Raji (cell line): ENCODE measurements around the gene DPEP3.
A peak's percentile ranks its signal among the peaks of the same experiment; 100 is the strongest.

Experiments
- POLR2A ChIP-seq: IDR thresholded peaks from 2 replicates; pipeline ENCODE4 v1.6.1; 2011; ENCODE audit warnings: low read depth, low read length, control low read depth; ENCODE audit not compliant: insufficient read depth

Gene DPEP3

DNA sequence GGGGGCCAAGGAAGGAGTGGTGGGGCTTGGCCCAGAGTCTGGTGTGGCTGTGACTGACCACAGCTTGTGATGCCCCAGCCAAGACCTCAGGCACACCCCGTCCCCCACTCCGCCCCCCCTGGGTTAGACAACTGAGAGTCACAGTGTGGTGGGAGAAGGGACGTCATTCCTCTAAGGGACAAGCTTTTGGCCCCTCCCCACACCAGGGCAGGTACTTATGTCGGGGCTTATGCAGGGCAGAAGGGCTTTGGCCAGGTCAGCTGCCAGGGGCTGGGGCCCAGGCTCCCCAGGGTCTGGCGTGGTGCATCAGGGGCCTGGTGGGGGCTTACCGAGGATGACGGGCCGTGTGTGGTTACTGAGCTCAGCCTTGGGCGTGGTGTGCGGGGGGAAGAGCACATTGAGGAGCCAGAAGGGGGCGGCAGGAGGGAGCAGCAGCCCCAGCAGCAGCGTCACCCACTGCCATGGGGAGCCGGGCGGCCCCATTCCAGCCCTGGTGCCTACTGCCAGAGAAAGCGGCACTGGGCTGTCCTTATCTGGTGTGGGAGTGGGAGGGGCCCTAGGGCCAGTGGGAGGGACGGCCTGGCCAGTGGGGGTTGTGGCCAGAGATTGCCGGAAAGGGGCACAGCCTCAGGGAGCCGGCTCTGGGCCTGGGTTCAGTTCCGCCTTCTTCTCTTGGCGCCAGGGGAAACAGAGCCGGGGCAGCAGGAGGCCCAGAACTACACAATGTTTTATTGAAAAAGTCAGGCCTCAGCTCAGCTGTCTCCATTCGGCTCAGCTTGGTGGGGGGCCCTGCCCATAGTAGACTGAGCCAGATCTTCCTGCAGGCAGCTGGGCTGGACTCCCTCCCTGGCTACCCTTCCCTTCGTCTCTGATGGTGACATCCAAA lies 36.4 kb downstream of the DPEP3 start, which contains the start of gene LCAT:
Gene LCAT (minus strand): TSS at position 502 of the 886 bp plus-strand sequence. CDS start 19 bp downstream, at position 483.
- TF ChIP-seq POLR2A, result no peak

DNA sequence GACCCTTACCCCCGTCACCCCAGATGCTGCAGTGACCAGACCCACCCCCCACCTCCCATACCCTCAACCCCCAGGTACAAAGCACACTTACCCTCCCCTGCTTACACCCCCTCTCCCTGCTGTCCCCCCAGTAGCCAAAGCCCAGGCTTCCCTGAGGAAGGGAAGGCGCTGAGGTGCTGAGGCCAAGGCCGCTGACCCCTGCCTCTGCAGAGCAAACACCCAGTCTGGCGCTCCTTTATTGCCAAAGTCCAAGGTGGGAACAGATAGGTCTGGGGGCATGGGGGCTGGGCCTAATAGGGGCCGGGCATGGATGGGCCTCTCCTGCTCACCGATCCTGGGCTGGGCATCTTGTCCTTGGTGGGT lies 37.1 kb downstream of the DPEP3 start:
- no peak for TF ChIP-seq POLR2A

DNA sequence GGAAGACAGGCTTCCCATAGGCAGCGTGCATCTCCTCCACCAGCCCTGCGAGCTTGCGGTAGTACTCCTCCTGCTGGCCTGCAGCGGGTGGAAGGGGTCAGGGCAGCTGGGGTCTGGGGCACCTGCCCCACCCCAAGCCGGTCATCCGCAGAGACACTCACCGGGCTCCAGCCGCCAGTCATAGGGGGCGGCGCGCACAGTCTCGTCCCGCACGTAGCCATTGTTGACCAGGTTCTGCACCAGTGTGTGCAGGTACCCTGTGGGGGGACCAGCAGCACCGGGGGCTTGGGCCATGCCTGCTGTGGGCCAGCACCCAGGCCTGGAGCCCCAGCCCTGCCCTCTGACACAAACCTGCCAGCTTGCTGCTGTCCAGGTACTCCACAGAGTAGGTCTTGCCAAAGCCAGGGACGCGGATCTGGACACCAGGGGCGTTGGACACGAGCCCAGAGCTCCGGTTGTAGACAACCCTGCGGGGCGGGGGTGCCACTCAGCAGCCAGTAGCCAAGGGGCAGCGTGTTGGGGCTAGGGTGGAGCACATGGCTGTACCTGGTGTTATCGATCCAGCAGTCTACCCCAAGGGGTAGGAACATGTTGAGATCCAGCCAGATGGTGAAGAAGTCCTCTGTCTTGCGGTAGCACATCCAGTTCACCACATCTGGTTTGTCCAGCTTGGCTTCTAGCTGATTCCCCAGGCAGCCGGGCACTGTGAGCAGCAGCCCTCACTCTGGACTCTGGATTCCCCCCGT lies 37.6 kb downstream of the DPEP3 start:
- no peak; the same call in none of the 2 replicates for TF ChIP-seq POLR2A

DNA sequence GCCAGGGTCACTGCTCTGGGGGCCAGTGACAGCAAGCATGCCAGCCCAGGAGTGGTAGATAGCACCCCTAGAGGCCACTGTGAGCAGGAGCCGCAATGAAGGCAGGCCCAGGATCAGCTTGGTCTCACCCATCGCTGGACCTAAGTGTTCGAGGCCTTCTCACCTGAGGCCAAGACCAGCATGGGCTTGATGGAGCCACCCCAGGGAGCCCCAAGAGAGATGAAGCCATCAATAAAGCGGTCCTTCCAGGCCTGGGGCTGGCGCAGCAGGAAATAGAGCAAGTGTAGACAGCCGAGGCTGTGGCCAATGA lies 38.1 kb downstream of the DPEP3 start:
- no peak; the same call in none of the 2 replicates for TF ChIP-seq POLR2A

DNA sequence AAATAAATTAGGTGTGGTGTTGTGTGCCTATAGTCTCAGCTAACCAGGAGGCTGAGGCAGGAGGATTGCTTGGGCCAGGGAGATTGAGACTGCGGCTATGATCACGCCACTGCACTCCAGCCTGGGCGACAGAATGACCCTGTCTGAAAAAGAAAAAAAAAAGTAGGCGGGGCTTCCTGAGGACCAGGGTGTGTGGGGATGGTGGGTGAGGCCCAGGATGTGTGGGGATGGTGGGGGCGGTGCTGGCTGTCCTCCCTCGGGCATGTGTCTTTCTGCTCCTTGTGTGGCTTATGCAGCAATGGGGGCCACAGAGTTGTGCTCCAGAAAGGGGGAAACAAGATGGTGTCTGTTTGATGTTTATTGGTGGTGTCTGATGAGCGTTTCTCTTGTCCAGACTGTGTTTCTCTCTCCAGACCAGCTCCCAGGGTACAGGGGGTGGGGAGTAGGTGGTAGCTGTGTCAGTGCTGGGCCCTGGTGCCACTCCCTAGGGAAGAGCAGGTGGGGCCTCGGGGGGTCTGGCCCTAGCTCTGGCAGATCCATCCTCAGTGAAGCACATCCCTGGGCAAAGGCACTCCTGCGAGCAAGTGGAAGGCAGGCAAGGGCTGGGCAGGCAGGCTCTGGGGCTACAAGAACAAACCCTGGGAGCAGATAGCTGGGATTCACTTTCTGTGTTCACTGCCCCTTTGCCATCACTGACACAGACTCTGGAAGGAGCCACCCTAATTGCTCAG lies 38.7 kb downstream of the DPEP3 start:
- TF ChIP-seq POLR2A, result peak; percentile 2; the same call in 1 of the 2 replicates

DNA sequence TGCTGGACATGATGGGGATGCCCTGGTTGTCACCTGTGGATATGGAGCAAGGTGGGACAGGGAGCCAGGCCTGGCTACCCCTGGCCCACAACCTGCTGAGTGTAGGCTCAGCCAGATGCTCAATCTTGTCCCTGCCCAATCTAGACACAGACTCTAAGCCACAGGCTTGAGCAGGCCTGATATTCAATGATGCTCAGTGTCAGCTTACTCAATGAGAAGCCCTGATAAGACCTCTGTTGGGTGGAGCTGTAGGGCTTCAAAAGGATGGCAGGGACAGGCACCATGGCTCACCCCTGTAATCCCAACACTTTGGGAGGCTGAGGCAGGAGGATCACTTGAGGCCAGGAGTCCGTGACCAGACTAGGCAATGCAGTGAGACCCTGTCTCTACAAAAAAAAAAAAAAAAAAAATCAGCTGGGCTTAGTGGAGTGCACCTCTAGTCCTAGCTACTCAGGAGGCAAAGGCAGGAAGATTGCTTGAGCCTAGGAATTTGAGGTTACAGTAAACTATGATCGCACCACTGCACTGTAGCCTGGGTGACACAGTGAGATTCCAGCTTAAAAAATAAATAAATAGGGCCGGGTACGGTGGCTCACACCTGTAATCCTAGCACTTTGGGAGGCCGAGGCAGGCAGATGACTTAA lies 39.7 kb downstream of the DPEP3 start:
- TF ChIP-seq POLR2A, result no peak

DNA sequence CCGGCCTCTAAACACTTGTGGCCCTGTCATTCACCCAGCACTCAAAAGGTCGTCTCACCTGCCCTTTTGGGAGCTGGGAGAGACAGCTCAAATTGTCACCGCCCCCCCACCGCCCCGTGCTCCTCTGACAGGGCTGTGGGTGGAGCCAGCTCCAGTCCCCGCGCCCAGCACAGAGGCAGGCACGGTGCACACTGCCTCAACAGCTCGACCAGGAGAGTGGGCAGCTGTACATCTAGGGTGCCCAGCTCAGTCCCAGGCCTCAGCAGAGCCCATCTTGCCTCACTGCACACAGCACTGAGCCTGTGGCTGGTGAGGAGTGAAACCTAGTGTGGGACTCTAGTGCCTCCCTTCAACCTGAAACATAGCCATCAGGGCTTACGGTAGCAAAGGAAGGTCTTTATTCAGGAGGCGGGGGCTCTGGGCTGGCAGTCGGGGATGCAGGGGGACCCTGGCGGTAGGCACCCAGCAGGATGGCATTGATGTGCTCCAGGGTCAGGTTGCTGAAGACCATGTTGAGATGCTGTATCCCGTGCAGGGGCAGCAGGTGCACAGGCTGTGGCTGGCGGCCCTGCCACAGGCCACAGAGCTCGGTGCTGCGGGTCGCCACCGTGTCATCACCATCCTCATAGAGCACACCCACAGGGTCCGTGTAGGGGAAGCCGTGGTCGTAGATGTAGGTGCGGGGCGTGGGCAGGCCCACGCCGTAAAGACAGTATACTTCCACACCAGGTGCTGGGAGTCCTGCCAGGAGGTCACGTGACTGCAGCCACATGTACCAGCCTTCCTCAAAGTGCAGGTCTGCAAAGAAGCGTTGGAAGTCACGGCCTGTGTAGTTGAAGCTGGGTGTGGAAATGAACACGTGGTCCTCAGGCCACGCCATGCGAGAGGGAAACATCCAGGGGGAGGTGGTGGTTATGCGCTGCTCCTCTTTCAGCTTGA lies 40.5 kb downstream of the DPEP3 start:
- 0 out of 2 replicates have a peak, but pooled peaks have one; percentile 5 for TF ChIP-seq POLR2A

DNA sequence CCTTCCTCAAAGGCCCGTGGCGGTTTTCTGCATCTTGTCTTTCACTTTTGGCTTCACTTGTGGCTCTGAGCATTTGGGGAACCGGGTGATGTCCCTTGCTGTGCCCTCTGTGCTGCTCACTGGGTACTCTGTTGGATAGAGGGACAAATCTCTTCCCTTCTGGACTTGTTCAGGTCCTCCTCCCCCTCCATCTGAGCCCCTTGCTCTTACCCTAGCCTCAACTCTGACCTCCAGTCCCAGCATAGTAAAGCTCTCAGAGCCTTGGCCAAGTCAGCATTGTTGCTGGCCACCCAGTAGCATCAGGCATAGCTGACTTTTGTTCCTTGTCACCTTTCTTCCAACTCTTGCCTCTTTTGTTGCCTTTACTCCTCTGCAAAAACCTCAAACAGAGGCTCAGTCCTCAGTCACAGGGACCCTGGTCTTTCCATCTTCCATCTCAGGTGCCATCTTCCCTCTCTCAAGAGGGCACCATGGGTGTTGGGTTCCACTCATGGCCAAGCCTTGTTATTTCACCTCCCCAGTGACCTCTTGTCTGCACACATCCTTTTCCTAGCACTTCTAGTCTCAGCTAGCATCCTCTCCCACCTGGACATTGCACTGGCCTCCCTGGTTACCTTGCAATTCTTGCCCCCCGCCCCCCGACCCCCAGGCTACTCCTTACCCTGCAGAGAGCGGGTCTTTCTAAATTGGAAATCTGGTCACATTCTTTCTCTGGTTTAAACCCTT lies 43.3 kb downstream of the DPEP3 start:
- peak; percentile 15; the same call in 1 of the 2 replicates for TF ChIP-seq POLR2A

DNA sequence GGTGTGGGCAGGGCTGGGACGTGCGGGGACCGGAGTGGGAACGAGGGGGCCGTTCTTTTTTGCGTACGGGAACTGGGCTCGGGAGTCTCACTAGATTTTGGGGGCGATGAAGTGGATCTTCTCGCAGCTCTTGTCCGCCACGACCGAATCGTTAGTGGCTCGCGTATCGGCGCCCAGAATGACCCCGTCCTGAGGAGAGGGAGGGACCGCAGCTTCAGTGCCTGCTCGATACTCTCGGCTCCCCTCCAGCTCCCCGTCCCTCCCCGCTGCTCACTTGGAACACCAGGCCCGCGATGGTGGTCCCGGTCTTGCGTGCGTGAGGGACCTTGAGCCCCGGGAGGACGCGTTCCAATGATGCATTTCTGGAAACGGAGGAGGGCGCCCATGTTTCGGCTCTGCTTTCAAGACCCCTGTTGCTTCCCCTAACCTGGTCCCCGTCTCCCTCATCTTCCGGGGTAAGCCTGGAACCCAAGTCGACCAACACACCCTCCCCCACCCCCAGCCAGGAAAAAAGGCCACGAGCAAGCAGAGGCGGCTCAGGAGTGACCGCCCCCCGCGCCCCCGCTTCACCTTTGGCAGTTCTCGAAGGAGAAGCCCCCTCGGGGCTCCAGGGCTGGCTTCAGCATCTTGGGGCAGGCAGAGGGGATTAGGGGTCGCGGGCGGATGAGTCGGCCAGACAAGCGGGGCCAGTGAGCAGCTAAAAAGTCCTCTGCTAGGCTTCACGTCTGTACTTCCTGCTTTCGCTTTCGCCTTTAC lies 44.0 kb downstream of the DPEP3 start, which contains the start of gene PSMB10:
Gene PSMB10 (minus strand): TSS at position 727 of the 756 bp plus-strand sequence. CDS start 101 bp downstream, at position 626.
- peak; percentile 71 for TF ChIP-seq POLR2A

DNA sequence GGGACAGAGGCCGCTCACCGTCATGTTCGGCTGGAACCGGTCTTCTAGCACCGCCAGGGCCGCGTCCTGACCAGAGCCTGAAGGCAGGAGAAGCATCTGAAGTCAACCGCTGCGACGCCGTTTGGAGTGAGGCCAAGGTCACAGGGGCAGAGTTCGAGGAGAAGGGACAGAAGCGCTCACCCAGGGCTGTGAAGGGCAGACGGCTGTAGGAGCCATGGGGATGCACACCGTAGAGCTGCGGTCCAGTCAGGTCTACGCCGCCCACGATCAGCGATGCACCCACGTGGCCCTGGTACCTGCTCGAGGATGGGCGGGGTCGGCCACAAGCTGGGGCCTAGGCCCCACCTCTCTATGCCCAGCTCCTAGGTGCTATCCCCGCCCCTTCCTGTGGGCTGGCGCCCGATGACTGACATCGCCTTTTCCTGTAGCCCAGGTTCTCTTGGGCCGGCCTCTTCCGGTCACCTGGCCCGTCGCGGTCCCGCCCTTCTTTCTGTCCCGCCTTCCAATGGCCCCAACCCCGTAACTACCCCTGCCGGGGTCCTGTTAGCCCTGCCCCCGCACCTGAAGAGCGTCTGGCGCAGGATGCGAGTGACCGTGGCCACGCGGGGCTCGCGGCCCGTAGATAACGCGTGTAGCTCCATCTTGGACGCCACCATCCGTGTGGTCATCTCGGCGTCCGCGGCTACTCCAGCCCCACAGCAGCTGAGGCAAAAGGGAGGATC lies 44.7 kb downstream of the DPEP3 start:
- TF ChIP-seq POLR2A, result peak; percentile 92

DNA sequence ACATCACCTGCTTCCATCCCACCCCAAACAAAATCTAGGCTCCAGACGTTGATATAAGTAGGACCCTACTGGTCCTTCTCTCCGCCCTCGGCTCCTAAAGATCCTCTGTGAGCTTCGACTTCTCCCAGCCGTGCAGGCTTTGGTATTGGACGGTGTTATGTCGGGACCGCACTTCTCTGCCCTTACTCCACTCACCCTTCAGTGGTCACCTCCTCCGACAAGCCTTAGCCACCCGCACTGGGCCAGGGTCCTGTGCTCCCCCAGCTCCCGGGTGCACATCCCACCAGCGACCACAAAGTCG lies 45.2 kb downstream of the DPEP3 start:
- TF ChIP-seq POLR2A, result no peak
